Upper lobe of right lung (tissue), 1 donor: ENCODE data around the gene GLIS2. TPM values are rescaled to one million over a fixed set of nuclear protein-coding genes. Genes with fewer than 3 reads are reported as not detected.

ENCODE experiments used
- ATAC-seq: fragments of 200-7000 bp; cut with Tn5 transposase; one replicate; pipeline ENCODE4 v1.9.1; 2020; ENCODE audit warnings: mild to moderate bottlenecking, moderate library complexity
- DNase-seq: peaks from one replicate; pipeline ENCODE4 v3.0.0-alpha.2; 2020
- H3K27ac ChIP-seq: fragments of 200-600 bp; one replicate; pipeline ENCODE4 v1.8.0; 2022
- H3K27me3 ChIP-seq: fragments of 200-600 bp; one replicate; pipeline ENCODE4 v1.8.0; 2022; ENCODE audit warnings: mild to moderate bottlenecking
- H3K36me3 ChIP-seq: fragments of 200-600 bp; one replicate; pipeline ENCODE4 v1.8.0; 2022
- H3K4me1 ChIP-seq: fragments of 200-600 bp; one replicate; pipeline ENCODE4 v1.8.0; 2022
- H3K4me3 ChIP-seq: fragments of 200-600 bp; one replicate; pipeline ENCODE4 v1.8.0; 2022; ENCODE audit warnings: mild to moderate bottlenecking
- H3K9me3 ChIP-seq: fragments of 200-600 bp; one replicate; pipeline ENCODE4 v1.8.0; 2022
- intact Hi-C: fragments of 100-400 bp; cut with DNase I; formaldehyde crosslinking; loops from one replicate; pipeline ENCODE4 v1.11.0; 2022
- total RNA-seq: library from RNA; stranded (reverse); fragmentation: NEBNext Ultra II Directional; extraction: Animal tissue kit (Norgen Biotek cat#: 25700); gene quantifications from one replicate; pipeline ENCODE4 v1.2.1, GENCODE V29; 2021
- TF ChIP-seq, protein P1 (sequence below): fragments of 200-600 bp; IDR thresholded peaks from one replicate; pipeline ENCODE4 v1.8.0; 2022; ENCODE audit warnings: antibody characterized with exemption
- donor health status: DM: no; HTN: yes; CAD: no; lungs with severe emphysema.

GLIS2 gene
- total RNA-seq, 1 donor from 2014 or later: 34.1 TPM

DNA sequence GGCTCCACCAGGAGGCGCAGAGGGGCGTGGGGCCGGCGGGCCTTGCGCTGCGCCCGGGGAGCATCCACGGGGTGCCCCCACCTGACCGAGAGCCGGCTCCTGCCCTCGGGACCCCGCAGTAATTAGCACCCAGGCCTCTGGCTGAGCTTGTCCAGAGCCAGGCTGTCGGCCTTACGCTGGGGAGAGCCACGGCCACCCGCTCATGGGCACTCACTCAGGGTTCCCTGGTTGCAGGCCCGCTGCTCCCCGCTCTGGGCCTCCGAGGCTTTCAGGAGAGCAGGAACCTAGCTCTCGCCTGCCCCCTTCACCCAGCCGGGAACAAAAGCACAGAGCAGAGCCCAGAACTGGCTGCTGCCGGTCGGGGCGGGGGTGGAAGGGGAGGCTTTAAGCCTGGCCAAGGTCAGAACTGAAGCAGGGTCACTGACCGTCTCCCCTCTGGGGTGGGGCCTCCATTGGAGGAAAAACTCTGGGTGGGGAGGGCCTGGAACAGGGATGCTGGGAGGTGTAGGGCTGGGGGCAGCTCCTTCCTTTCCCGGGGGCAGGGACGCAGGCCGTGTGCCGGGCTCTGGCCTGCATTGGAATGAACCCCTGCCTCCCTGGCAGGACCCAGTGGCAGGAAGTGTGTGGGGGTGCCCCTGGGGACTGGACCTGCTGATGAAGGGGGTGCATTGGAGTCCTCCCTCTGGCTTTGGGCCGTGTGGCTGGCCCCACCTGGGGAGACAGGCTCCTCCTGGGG lies 12.3 kb downstream of the GLIS2 start:
- peak; percentile 90 for DNase-seq
- peak overlapping the region; percentile 40 for H3K4me3 ChIP-seq
- ATAC-seq: peak; percentile 76

GRCh38 chr16:4328782-4329775 lies 13.2 kb downstream of the GLIS2 start:
- peak overlapping the region; percentile 40 for H3K4me3 ChIP-seq
- peaks cover 48% of the 10 kb centered on the region for H3K4me1 ChIP-seq
- H3K36me3 ChIP-seq: peaks cover 5% of the 10 kb centered on the region
- H3K27me3 ChIP-seq: no peaks in the 10 kb centered on the region
- DNase-seq: peak; percentile 67
- intact Hi-C loops: loop anchor here (5.0 kb wide), 1 partner anchor 37 kb away; no protein-coding TSS in a partner anchor
- ATAC-seq: peak; percentile 30
- peak overlapping the region; percentile 78 for H3K27ac ChIP-seq
- TF ChIP-seq, protein P1, sequence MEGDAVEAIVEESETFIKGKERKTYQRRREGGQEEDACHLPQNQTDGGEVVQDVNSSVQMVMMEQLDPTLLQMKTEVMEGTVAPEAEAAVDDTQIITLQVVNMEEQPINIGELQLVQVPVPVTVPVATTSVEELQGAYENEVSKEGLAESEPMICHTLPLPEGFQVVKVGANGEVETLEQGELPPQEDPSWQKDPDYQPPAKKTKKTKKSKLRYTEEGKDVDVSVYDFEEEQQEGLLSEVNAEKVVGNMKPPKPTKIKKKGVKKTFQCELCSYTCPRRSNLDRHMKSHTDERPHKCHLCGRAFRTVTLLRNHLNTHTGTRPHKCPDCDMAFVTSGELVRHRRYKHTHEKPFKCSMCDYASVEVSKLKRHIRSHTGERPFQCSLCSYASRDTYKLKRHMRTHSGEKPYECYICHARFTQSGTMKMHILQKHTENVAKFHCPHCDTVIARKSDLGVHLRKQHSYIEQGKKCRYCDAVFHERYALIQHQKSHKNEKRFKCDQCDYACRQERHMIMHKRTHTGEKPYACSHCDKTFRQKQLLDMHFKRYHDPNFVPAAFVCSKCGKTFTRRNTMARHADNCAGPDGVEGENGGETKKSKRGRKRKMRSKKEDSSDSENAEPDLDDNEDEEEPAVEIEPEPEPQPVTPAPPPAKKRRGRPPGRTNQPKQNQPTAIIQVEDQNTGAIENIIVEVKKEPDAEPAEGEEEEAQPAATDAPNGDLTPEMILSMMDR: no peak
- no peaks in the 10 kb centered on the region for H3K9me3 ChIP-seq

More for the DNA sequence above, 12.3 kb downstream of the GLIS2 start:
- TF ChIP-seq, protein P1: peak; percentile 62
- intact Hi-C loops: loop anchor here (5.0 kb wide), 1 partner anchor 36 kb away; no protein-coding TSS in a partner anchor
- H3K27me3 ChIP-seq: no peaks in the 10 kb centered on the region
- peak overlapping the region; percentile 78 for H3K27ac ChIP-seq
- H3K36me3 ChIP-seq: peaks cover 5% of the 10 kb centered on the region
- H3K4me1 ChIP-seq: peaks cover 57% of the 10 kb centered on the region
- no peaks in the 10 kb centered on the region for H3K9me3 ChIP-seq

- intact Hi-C loops: no loop called here
- TF ChIP-seq, protein P1: peak; percentile 98
- H3K4me1 ChIP-seq: peaks cover 35% of the 10 kb centered on the region
- H3K36me3 ChIP-seq: peaks cover 14% of the 10 kb centered on the region
- no peak overlapping the region for H3K4me3 ChIP-seq
- DNase-seq (peak; percentile 92), ATAC-seq (peak; percentile 79)
- H3K27ac ChIP-seq: no peak overlapping the region
- no peaks in the 10 kb centered on the region for H3K27me3 ChIP-seq
- no peaks in the 10 kb centered on the region for H3K9me3 ChIP-seq
These were observed 14.5 kb downstream of the GLIS2 start for GRCh38 chr16:4330277-4330874.

DNA sequence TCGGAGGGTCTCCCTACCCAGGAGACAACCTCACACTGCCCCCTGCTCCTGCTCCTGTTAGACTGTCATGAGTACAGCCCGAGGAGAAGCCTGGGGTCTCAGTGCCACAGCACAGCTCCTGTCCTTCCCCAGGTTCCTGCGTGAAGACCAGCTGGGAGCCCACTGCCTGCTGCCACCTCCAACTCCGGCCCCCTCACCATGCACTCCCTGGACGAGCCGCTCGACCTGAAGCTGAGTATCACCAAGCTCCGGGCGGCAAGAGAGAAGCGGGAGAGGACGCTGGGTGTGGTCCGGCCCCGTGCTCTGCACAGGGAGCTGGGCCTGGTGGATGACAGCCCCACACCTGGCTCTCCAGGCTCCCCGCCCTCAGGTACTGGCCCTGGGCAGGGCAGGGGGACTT lies 16.2 kb downstream of the GLIS2 start:
- H3K4me3 ChIP-seq: no peak overlapping the region
- ATAC-seq: no peak
- H3K27ac ChIP-seq: no peak overlapping the region
- H3K4me1 ChIP-seq: peaks cover 26% of the 10 kb centered on the region
- DNase-seq: peak; percentile 55
- peaks cover 31% of the 10 kb centered on the region for H3K36me3 ChIP-seq
- intact Hi-C loops: no loop called here
- H3K9me3 ChIP-seq: no peaks in the 10 kb centered on the region
- no peaks in the 10 kb centered on the region for H3K27me3 ChIP-seq
- TF ChIP-seq, protein P1: no peak

DNA sequence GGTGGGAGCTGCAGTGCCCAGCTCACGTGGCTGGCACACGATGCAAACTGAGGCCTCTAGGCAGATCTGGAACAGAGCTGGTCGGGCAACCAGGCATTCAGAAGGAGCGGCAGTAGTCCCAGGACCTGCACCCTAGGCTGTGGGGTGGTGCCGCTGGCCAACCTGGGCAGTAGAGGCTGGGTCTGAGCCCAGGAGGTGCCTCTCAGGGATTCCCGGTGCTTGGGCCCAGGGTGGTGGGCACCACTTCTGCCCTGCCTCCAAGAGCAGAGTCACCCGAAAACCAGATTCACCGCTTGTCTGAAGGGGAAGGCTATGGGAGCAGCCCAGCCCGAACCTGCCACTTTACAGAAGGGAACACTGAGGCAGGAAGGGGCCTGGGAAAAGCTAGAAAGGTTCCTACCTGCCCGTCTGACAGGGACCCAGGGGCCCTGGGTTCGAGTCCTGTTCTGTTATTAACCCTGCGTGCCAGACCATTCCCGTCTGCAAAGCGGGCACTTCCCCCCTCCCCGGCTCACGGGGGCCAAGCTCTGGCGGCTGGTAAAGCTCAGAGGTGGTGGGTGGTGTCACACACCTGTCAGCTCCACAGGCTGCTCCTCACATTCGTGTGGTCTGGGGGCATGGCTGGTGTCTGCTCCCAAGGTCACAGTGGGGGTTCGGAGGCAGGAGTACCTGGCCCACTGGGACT lies 16.9 kb downstream of the GLIS2 start:
- ATAC-seq (no peak), DNase-seq (peak; percentile 58)
- Histone ChIP-seq H3K9me3 (no peaks in the 10 kb centered on the region), H3K4me1 (peaks cover 22% of the 10 kb centered on the region), H3K27ac (no peak overlapping the region), H3K27me3 (no peaks in the 10 kb centered on the region), H3K4me3 (no peak overlapping the region), H3K36me3 (peaks cover 37% of the 10 kb centered on the region)
- TF ChIP-seq, protein P1: no peak
- intact Hi-C loops: no loop called here
